GM12878 (cell line): ENCODE measurements around the gene GPBP1.

Source experiments
- CTCF ChIP-seq, 3 experiments: IDR thresholded peaks in 2 of 3; conservative IDR thresholded peaks in 1 of 3; 2 replicates each; pipeline ENCODE4 v1.5.1; 2011; ENCODE audit warnings: low read depth in 3 of 3, low read length in 3 of 3, mild to moderate bottlenecking in 3 of 3, control low read depth in 2 of 3, moderate library complexity in 2 of 3, inconsistent platforms in 1 of 3, mixed read lengths in 1 of 3; ENCODE audit not compliant: control insufficient read depth in 2 of 3, insufficient read depth in 1 of 3; ENCODE audit errors: extremely low read depth in 1 of 3
- EP300 ChIP-seq, 2 experiments: fragments of 150-350 bp in 1 of 2; IDR thresholded peaks; 2 replicates each; pipeline ENCODE4 v1.6.1; 2011 to 2012; ENCODE audit warnings: low read depth in 2 of 2, low read length in 2 of 2, borderline replicate concordance in 1 of 2, improper control_type of control experiment in 1 of 2, inconsistent platforms in 1 of 2; ENCODE audit not compliant: control insufficient read depth in 1 of 2
- GABPA ChIP-seq: IDR thresholded peaks from 2 replicates; pipeline ENCODE4 v1.6.1; 2014; ENCODE audit warnings: antibody characterized with exemption, low read depth, mild to moderate bottlenecking, inconsistent platforms
- IRF5 ChIP-seq: fragments of 450-650 bp; IDR thresholded peaks from 2 replicates; pipeline ENCODE4 v1.6.1; 2017; ENCODE audit warnings: borderline replicate concordance
- POLR2A ChIP-seq: IDR thresholded peaks from 2 replicates; pipeline ENCODE4 v1.6.1; 2011; ENCODE audit warnings: low read depth, mild to moderate bottlenecking, low read length
- TAF1 ChIP-seq: IDR thresholded peaks from 2 replicates; pipeline ENCODE4 v1.6.1; 2011; ENCODE audit warnings: mild to moderate bottlenecking, low read depth, low read length, borderline replicate concordance
- USF1 ChIP-seq: IDR thresholded peaks from 2 replicates; pipeline ENCODE4 v1.6.1; 2011; ENCODE audit warnings: borderline replicate concordance, low read depth, mild to moderate bottlenecking, moderate library complexity, mixed read lengths, low read length; ENCODE audit not compliant: insufficient read depth; ENCODE audit errors: extremely low read length
- USF2 ChIP-seq: IDR thresholded peaks from 2 replicates; pipeline ENCODE4 v1.6.1; 2011; ENCODE audit warnings: low read depth, low read length, improper control_type of control experiment, borderline replicate concordance

GRCh38 chr5:57262541-57262940 lies 88.7 kb downstream of the GPBP1 start:
- TF ChIP-seq CTCF (IDR thresholded peaks at IDR 0.05 in 2 of 3, conservative IDR thresholded peaks at IDR 0.05 in 1 of 3; ENCODE audit: control insufficient read depth in 2 of 3, extremely low read depth in 1 of 3, insufficient read depth in 1 of 3, low read depth in 3 of 3, low read length in 3 of 3), result no peak
- no peak for TF ChIP-seq TAF1
- no peak for TF ChIP-seq POLR2A
- no peak for TF ChIP-seq USF2
- TF ChIP-seq IRF5, result no peak
- no peak for TF ChIP-seq EP300 (IDR thresholded peaks at IDR 0.05; ENCODE audit: borderline replicate concordance in 1 of 2, control insufficient read depth in 1 of 2, low read depth in 2 of 2, low read length in 2 of 2)
- no peak for TF ChIP-seq GABPA
- no peak for TF ChIP-seq USF1
